Suprapubic skin (tissue), 3 donors: ENCODE measurements around the gene AFAP1L2.

Experiments
- POLR2A ChIP-seq, 2 donors: fragments of 450-650 bp; IDR thresholded peaks; one replicate each; pipeline ENCODE4 v1.6.1; 2017; ENCODE audit warnings: antibody characterized with exemption in 2 of 2, mild to moderate bottlenecking in 2 of 2, moderate library complexity in 2 of 2
- TF ChIP-seq, protein P1 (sequence below), 2 donors: fragments of 200-600 bp in 1 of 2; fragments of 450-650 bp in 1 of 2; sonication (generic) in 1 of 2; IDR thresholded peaks; one replicate each; pipeline ENCODE4 v1.5.1; 2016 to 2019; ENCODE audit warnings: antibody characterized with exemption in 2 of 2, mild to moderate bottlenecking in 1 of 2, moderate library complexity in 1 of 2

DNA sequence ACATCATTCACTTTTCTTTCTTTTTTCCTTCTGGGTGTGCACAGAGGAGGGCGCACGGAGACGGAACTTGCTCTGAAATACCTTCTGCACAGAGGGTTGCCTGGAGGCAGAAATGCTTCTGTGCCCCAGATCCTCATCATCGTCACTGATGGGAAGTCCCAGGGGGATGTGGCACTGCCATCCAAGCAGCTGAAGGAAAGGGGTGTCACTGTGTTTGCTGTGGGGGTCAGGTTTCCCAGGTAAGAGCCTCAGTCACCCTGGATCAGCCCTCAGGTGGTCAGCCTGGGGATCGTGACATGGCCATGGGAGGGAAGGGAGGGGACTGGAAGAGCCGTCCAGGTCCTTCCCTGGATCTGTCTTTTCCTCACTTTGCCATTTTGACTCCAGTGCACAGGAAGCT is 131.6 kb downstream of the AFAP1L2 start:
- no peak for TF ChIP-seq POLR2A (IDR thresholded peaks at IDR 0.05)
- TF ChIP-seq, protein P1, sequence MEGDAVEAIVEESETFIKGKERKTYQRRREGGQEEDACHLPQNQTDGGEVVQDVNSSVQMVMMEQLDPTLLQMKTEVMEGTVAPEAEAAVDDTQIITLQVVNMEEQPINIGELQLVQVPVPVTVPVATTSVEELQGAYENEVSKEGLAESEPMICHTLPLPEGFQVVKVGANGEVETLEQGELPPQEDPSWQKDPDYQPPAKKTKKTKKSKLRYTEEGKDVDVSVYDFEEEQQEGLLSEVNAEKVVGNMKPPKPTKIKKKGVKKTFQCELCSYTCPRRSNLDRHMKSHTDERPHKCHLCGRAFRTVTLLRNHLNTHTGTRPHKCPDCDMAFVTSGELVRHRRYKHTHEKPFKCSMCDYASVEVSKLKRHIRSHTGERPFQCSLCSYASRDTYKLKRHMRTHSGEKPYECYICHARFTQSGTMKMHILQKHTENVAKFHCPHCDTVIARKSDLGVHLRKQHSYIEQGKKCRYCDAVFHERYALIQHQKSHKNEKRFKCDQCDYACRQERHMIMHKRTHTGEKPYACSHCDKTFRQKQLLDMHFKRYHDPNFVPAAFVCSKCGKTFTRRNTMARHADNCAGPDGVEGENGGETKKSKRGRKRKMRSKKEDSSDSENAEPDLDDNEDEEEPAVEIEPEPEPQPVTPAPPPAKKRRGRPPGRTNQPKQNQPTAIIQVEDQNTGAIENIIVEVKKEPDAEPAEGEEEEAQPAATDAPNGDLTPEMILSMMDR (IDR thresholded peaks at IDR 0.05) = no peak
